Measurements from ENCODE around the gene OLIG2.
A peak's percentile ranks its signal among the peaks of the same experiment; 100 is the strongest.

Gene OLIG2

GRCh38 chr21:33010931-33011330 is 14.8 kb upstream of the OLIG2 start:
- Mint-ChIP-seq H3K36me3 (ENCODE audit: insufficient read depth) (no peaks in the 10 kb centered on the region), H3K4me1 (no peaks in the 10 kb centered on the region), H3K27ac (ENCODE audit: low read depth) (no peak overlapping the region), H3K4me3 (no peak overlapping the region), H3K27me3 (peaks cover 68% of the 10 kb centered on the region), H3K9me3 (no peaks in the 10 kb centered on the region)
- no peak for ATAC-seq (replicated peaks; ENCODE audit: extremely low read depth, poor library complexity, severe bottlenecking)
- no peak for DNase-seq (ENCODE audit: low spot score in 2 of 2)

GRCh38 chr21:33011462-33011861 is 14.3 kb upstream of the OLIG2 start:
- no peak overlapping the region for H3K27ac Mint-ChIP-seq (ENCODE audit: low read depth)
- no peaks in the 10 kb centered on the region for H3K36me3 Mint-ChIP-seq (ENCODE audit: insufficient read depth)
- DNase-seq (ENCODE audit: low spot score in 2 of 2) (no peak), ATAC-seq (replicated peaks; ENCODE audit: extremely low read depth, poor library complexity, severe bottlenecking) (no peak)
- H3K27me3 Mint-ChIP-seq: peaks cover 74% of the 10 kb centered on the region
- no peaks in the 10 kb centered on the region for H3K4me1 Mint-ChIP-seq
- no peak overlapping the region for H3K4me3 Mint-ChIP-seq
- no peaks in the 10 kb centered on the region for H3K9me3 Mint-ChIP-seq

- no peak for DNase-seq (ENCODE audit: low spot score in 2 of 2)
- peaks cover under 1% of the 10 kb centered on the region for H3K4me1 Mint-ChIP-seq
- H3K9me3 Mint-ChIP-seq: no peaks in the 10 kb centered on the region
- no peak overlapping the region for H3K27ac Mint-ChIP-seq (ENCODE audit: low read depth)
- H3K27me3 Mint-ChIP-seq: peaks cover 87% of the 10 kb centered on the region
- H3K4me3 Mint-ChIP-seq: no peak overlapping the region
- H3K36me3 Mint-ChIP-seq (ENCODE audit: insufficient read depth): no peaks in the 10 kb centered on the region
- ATAC-seq (replicated peaks; ENCODE audit: extremely low read depth, poor library complexity, severe bottlenecking): no peak
Measured at GRCh38 chr21:33013626-33014025, 12.1 kb upstream of the OLIG2 start.

- Mint-ChIP-seq H3K36me3 (ENCODE audit: insufficient read depth) (no peaks in the 10 kb centered on the region), H3K27me3 (peaks cover 94% of the 10 kb centered on the region)
Measured at GRCh38 chr21:33014331-33014730, 11.4 kb upstream of the OLIG2 start.

GRCh38 chr21:33015096-33015495 is 10.6 kb upstream of the OLIG2 start:
- no peaks in the 10 kb centered on the region for H3K9me3 Mint-ChIP-seq
- peaks cover 100% of the 10 kb centered on the region for H3K27me3 Mint-ChIP-seq
- H3K4me1 Mint-ChIP-seq: peaks cover 13% of the 10 kb centered on the region
- H3K36me3 Mint-ChIP-seq (ENCODE audit: insufficient read depth): no peaks in the 10 kb centered on the region
- no peak overlapping the region for H3K27ac Mint-ChIP-seq (ENCODE audit: low read depth)
- DNase-seq (ENCODE audit: low spot score in 2 of 2): no peak
- no peak overlapping the region for H3K4me3 Mint-ChIP-seq
- no peak for ATAC-seq (replicated peaks; ENCODE audit: extremely low read depth, poor library complexity, severe bottlenecking)

More at GRCh38 chr21:33014331-33014730, 11.4 kb upstream of the OLIG2 start:
- no peak overlapping the region for H3K27ac Mint-ChIP-seq (ENCODE audit: low read depth)
- H3K4me3 Mint-ChIP-seq: no peak overlapping the region
- DNase-seq (ENCODE audit: low spot score in 2 of 2) (no peak), ATAC-seq (replicated peaks; ENCODE audit: extremely low read depth, poor library complexity, severe bottlenecking) (no peak)
- peaks cover 8% of the 10 kb centered on the region for H3K4me1 Mint-ChIP-seq
- H3K9me3 Mint-ChIP-seq: no peaks in the 10 kb centered on the region

GRCh38 chr21:33015756-33016155 is 10.0 kb upstream of the OLIG2 start:
- Mint-ChIP-seq H3K4me1 (peaks cover 20% of the 10 kb centered on the region), H3K27me3 (peaks cover 100% of the 10 kb centered on the region), H3K36me3 (ENCODE audit: insufficient read depth) (no peaks in the 10 kb centered on the region), H3K4me3 (no peak overlapping the region), H3K27ac (ENCODE audit: low read depth) (no peak overlapping the region), H3K9me3 (no peaks in the 10 kb centered on the region)
- no peak for ATAC-seq (replicated peaks; ENCODE audit: extremely low read depth, poor library complexity, severe bottlenecking)
- DNase-seq (ENCODE audit: low spot score in 2 of 2): no peak

GRCh38 chr21:33018707-33019465 is 6.8 kb upstream of the OLIG2 start:
- DNase-seq (ENCODE audit: low spot score in 2 of 2): no peak
- H3K9me3 Mint-ChIP-seq: no peaks in the 10 kb centered on the region
- H3K4me3 Mint-ChIP-seq: peak overlapping the region; percentile 68
- ATAC-seq (replicated peaks; ENCODE audit: extremely low read depth, poor library complexity, severe bottlenecking): peak; percentile 34
- peaks cover 31% of the 10 kb centered on the region for H3K4me1 Mint-ChIP-seq
- H3K36me3 Mint-ChIP-seq (ENCODE audit: insufficient read depth): peaks cover 2% of the 10 kb centered on the region
- H3K27me3 Mint-ChIP-seq: peaks cover 100% of the 10 kb centered on the region
- H3K27ac Mint-ChIP-seq (ENCODE audit: low read depth): no peak overlapping the region

- ATAC-seq (replicated peaks; ENCODE audit: extremely low read depth, poor library complexity, severe bottlenecking): peak; percentile 21
- DNase-seq (ENCODE audit: low spot score in 2 of 2): no peak
- H3K4me1 Mint-ChIP-seq: peaks cover 37% of the 10 kb centered on the region
- peaks cover 100% of the 10 kb centered on the region for H3K27me3 Mint-ChIP-seq
- peak overlapping the region; percentile 68 for H3K4me3 Mint-ChIP-seq
- no peaks in the 10 kb centered on the region for H3K9me3 Mint-ChIP-seq
- H3K36me3 Mint-ChIP-seq (ENCODE audit: insufficient read depth): peaks cover 3% of the 10 kb centered on the region
- no peak overlapping the region for H3K27ac Mint-ChIP-seq (ENCODE audit: low read depth)
Measured at GRCh38 chr21:33019516-33019884, 6.2 kb upstream of the OLIG2 start.

- Mint-ChIP-seq H3K4me3 (peak overlapping the region; percentile 68), H3K9me3 (no peaks in the 10 kb centered on the region), H3K27ac (ENCODE audit: low read depth) (no peak overlapping the region), H3K27me3 (peaks cover 97% of the 10 kb centered on the region), H3K4me1 (peaks cover 37% of the 10 kb centered on the region), H3K36me3 (ENCODE audit: insufficient read depth) (peaks cover 5% of the 10 kb centered on the region)
- peak; percentile 48 for ATAC-seq (replicated peaks; ENCODE audit: extremely low read depth, poor library complexity, severe bottlenecking)
- no peak for DNase-seq (ENCODE audit: low spot score in 2 of 2)
Measured at GRCh38 chr21:33019885-33020557, 5.7 kb upstream of the OLIG2 start.

GRCh38 chr21:33020558-33021100 is 5.1 kb upstream of the OLIG2 start:
- Mint-ChIP-seq H3K27ac (ENCODE audit: low read depth) (no peak overlapping the region), H3K27me3 (peaks cover 94% of the 10 kb centered on the region), H3K4me1 (peaks cover 37% of the 10 kb centered on the region), H3K4me3 (peak overlapping the region; percentile 68), H3K36me3 (ENCODE audit: insufficient read depth) (peaks cover 7% of the 10 kb centered on the region), H3K9me3 (no peaks in the 10 kb centered on the region)
- no peak for ATAC-seq (replicated peaks; ENCODE audit: extremely low read depth, poor library complexity, severe bottlenecking)
- no peak for DNase-seq (ENCODE audit: low spot score in 2 of 2)

GRCh38 chr21:33021150-33021549 is 4.6 kb upstream of the OLIG2 start:
- no peaks in the 10 kb centered on the region for H3K9me3 Mint-ChIP-seq
- ATAC-seq (replicated peaks; ENCODE audit: extremely low read depth, poor library complexity, severe bottlenecking) (no peak), DNase-seq (ENCODE audit: low spot score in 2 of 2) (no peak)
- peaks cover 12% of the 10 kb centered on the region for H3K36me3 Mint-ChIP-seq (ENCODE audit: insufficient read depth)
- peaks cover 94% of the 10 kb centered on the region for H3K27me3 Mint-ChIP-seq
- H3K4me3 Mint-ChIP-seq: no peak overlapping the region
- H3K27ac Mint-ChIP-seq (ENCODE audit: low read depth): no peak overlapping the region
- peaks cover 41% of the 10 kb centered on the region for H3K4me1 Mint-ChIP-seq

GRCh38 chr21:33021667-33022066 is 4.1 kb upstream of the OLIG2 start:
- H3K4me1 Mint-ChIP-seq: peaks cover 46% of the 10 kb centered on the region
- no peak overlapping the region for H3K4me3 Mint-ChIP-seq
- H3K27me3 Mint-ChIP-seq: peaks cover 94% of the 10 kb centered on the region
- H3K36me3 Mint-ChIP-seq (ENCODE audit: insufficient read depth): peaks cover 15% of the 10 kb centered on the region
- DNase-seq (ENCODE audit: low spot score in 2 of 2): no peak
- no peak overlapping the region for H3K27ac Mint-ChIP-seq (ENCODE audit: low read depth)
- H3K9me3 Mint-ChIP-seq: no peaks in the 10 kb centered on the region
- ATAC-seq (replicated peaks; ENCODE audit: extremely low read depth, poor library complexity, severe bottlenecking): no peak

- H3K36me3 Mint-ChIP-seq (ENCODE audit: insufficient read depth): peaks cover 17% of the 10 kb centered on the region
- DNase-seq (ENCODE audit: low spot score in 2 of 2) (no peak), ATAC-seq (replicated peaks; ENCODE audit: extremely low read depth, poor library complexity, severe bottlenecking) (no peak)
- H3K27ac Mint-ChIP-seq (ENCODE audit: low read depth): no peak overlapping the region
- H3K4me3 Mint-ChIP-seq: peak overlapping the region; percentile 53
- H3K27me3 Mint-ChIP-seq: peaks cover 92% of the 10 kb centered on the region
- peaks cover 49% of the 10 kb centered on the region for H3K4me1 Mint-ChIP-seq
- H3K9me3 Mint-ChIP-seq: no peaks in the 10 kb centered on the region
Measured at GRCh38 chr21:33022489-33022827, 3.3 kb upstream of the OLIG2 start.
